WTC11 (cell line): Measurements from ENCODE around the gene DYNC1I1. TPM values are rescaled to one million over a fixed set of nuclear protein-coding genes. Genes with fewer than 3 reads are reported as not detected.

Source experiments
- ATAC-seq: fragments of 200-7000 bp; cut with Tn5 transposase; 2 replicates; pipeline ENCODE4 v1.10.0; 2021; ENCODE audit warnings: mild to moderate bottlenecking, moderate library complexity
- CTCF ChIA-PET: fragments of 300-600 bp; sonication (Branson Sonifier 250); formaldehyde crosslinking; loops from one replicate; lab custom pipeline; 2021; ENCODE audit warnings: antibody characterized with exemption; lab: Charles Lee
- POLR2A ChIA-PET: fragments of 350-600 bp; sonication (Branson Sonifier 250); formaldehyde crosslinking; loops from one replicate; lab custom pipeline; 2021; ENCODE audit warnings: antibody characterized with exemption; lab: Charles Lee
- DNase-seq: peaks from one replicate; pipeline ENCODE4 v3.0.0; 2021; ENCODE audit warnings: low spot score
- H3K27ac Mint-ChIP-seq: 2 replicates; pipeline ENCODE4 v1.8.0; 2021; ENCODE audit warnings: mixed read lengths
- H3K27me3 Mint-ChIP-seq: 2 replicates; pipeline ENCODE4 v1.8.0; 2021; ENCODE audit warnings: low read depth, mild to moderate bottlenecking, moderate library complexity, mixed read lengths
- H3K36me3 Mint-ChIP-seq: 2 replicates; pipeline ENCODE4 v1.8.0; 2021; ENCODE audit warnings: mixed read lengths
- H3K4me1 Mint-ChIP-seq: 2 replicates; pipeline ENCODE4 v1.8.0; 2022; ENCODE audit warnings: mixed read lengths
- H3K4me3 Mint-ChIP-seq: 2 replicates; pipeline ENCODE4 v1.8.0; 2021; ENCODE audit warnings: mild to moderate bottlenecking, moderate library complexity, mixed read lengths
- H3K9me3 Mint-ChIP-seq: 2 replicates; pipeline ENCODE4 v1.8.0; 2021; ENCODE audit warnings: mixed read lengths
- AR ChIP-seq: fragments of 250-450 bp; sonication (Bioruptor Pico); IDR thresholded peaks from 2 replicates; pipeline ENCODE4 v1.9.0; 2021; ENCODE audit warnings: mild to moderate bottlenecking
- ATF1 ChIP-seq: sonication (generic); formaldehyde crosslinking; IDR thresholded peaks from 2 replicates; pipeline ENCODE4 v1.8.1; 2023; ENCODE audit warnings: mild to moderate bottlenecking, moderate library complexity, missing genetic modification reagents
- EMX1 ChIP-seq: fragments of 250-450 bp; sonication (Bioruptor Pico); IDR thresholded peaks from 2 replicates; pipeline ENCODE4 v1.8.0; 2021; ENCODE audit warnings: mild to moderate bottlenecking
- MXD4 ChIP-seq: fragments of 250-450 bp; sonication (Bioruptor Pico); IDR thresholded peaks from 2 replicates; pipeline ENCODE4 v1.8.0; 2021; ENCODE audit warnings: mild to moderate bottlenecking, moderate library complexity, borderline replicate concordance
- MYBL2 ChIP-seq: sonication (generic); formaldehyde crosslinking; IDR thresholded peaks from 2 replicates; pipeline ENCODE4 v1.8.1; 2023; ENCODE audit warnings: mild to moderate bottlenecking, moderate library complexity, missing genetic modification reagents
- NFYB ChIP-seq: sonication (generic); formaldehyde crosslinking; conservative IDR thresholded peaks from 2 replicates; pipeline ENCODE4 v1.8.0; 2022; ENCODE audit warnings: low read depth, missing genetic modification reagents
- PRRX2 ChIP-seq: fragments of 250-450 bp; sonication (Bioruptor Pico); IDR thresholded peaks from 2 replicates; pipeline ENCODE4 v1.8.0; 2021; ENCODE audit warnings: mild to moderate bottlenecking
- SMAD4 ChIP-seq: sonication (generic); formaldehyde crosslinking; IDR thresholded peaks from 2 replicates; pipeline ENCODE4 v1.8.0; 2022; ENCODE audit warnings: mild to moderate bottlenecking, missing genetic modification reagents
- TEAD4 ChIP-seq: sonication (generic); formaldehyde crosslinking; IDR thresholded peaks from 2 replicates; pipeline ENCODE4 v1.8.0; 2022; ENCODE audit warnings: mild to moderate bottlenecking, missing genetic modification reagents
- TP53 ChIP-seq: sonication (generic); formaldehyde crosslinking; IDR thresholded peaks from 2 replicates; pipeline ENCODE4 v1.8.1; 2023; ENCODE audit warnings: mild to moderate bottlenecking, missing genetic modification reagents
- ZNF317 ChIP-seq: sonication (generic); formaldehyde crosslinking; IDR thresholded peaks from 2 replicates; pipeline ENCODE4 v1.8.1; 2023; ENCODE audit warnings: low read depth, mild to moderate bottlenecking, moderate library complexity, missing genetic modification reagents, borderline replicate concordance
- ZNF423 ChIP-seq: fragments of 250-450 bp; sonication (Bioruptor Pico); IDR thresholded peaks from 2 replicates; pipeline ENCODE4 v2.1.2; 2022; ENCODE audit warnings: mild to moderate bottlenecking, moderate library complexity
- total RNA-seq: library from RNA; stranded (reverse); gene quantifications from 3 replicates; pipeline ENCODE4 v1.2.3, GENCODE V29; 2021
- TF ChIP-seq, protein P1 (sequence below): sonication (generic); formaldehyde crosslinking; IDR thresholded peaks from 2 replicates; pipeline ENCODE4 v1.8.1; 2023; ENCODE audit warnings: mild to moderate bottlenecking, moderate library complexity, missing genetic modification reagents
- TF ChIP-seq, protein P2 (sequence below): sonication (generic); formaldehyde crosslinking; IDR thresholded peaks from 2 replicates; pipeline ENCODE4 v1.8.0; 2022; ENCODE audit warnings: mild to moderate bottlenecking, missing genetic modification reagents

The DYNC1I1 gene
- total RNA-seq, 1 experiment from 2014 or later: 2.8 TPM

DNA sequence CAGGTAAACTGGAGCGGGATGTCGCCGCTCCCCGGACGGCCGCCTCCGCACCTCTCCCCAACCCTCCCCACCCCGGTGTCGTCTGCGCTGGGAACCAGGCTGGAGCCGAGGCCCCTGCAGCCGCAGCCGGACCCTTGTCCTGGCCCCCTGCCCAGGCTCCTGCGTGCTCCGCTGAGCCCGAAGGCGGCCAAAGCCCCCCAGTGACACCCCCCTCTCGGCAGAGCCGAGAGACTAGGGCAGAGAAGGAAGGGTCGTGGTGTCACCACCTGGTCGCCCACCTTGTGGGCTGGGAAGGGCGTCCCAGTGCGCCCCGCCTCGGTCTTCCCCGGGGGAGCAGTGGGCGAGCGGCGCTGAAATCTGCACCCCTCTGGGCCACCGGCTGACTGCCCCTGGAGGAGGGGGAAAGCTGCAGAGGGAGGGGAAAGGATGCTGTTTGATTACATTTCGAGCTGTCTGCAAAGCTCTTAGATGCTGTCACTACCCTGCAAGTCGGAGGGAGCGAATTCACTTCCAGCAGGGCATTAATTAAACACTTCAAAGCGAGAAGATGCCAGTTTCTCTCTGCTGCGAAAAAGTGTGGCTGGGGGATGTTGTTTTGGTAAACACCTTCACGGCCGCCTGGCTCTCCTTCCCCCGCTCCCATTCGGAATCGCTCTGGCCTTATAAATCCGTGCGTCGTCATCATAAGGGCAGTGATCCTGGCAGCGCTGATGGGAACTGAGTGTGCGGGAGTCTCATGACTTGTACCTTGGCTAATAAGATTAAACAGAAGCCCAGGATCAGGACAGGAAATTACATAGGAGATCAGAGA lies 622 bp downstream of the DYNC1I1 start:
- TF ChIP-seq EMX1 (CRISPR knock-in tag) (no peak), AR (CRISPR knock-in tag) (no peak), TP53 (peak; percentile 55; the same call in 1 of the 2 replicates), ZNF423 (CRISPR knock-in tag) (0 out of 2 replicates have a peak, but pooled peaks have one; percentile 17)
- TF ChIP-seq, protein P1, sequence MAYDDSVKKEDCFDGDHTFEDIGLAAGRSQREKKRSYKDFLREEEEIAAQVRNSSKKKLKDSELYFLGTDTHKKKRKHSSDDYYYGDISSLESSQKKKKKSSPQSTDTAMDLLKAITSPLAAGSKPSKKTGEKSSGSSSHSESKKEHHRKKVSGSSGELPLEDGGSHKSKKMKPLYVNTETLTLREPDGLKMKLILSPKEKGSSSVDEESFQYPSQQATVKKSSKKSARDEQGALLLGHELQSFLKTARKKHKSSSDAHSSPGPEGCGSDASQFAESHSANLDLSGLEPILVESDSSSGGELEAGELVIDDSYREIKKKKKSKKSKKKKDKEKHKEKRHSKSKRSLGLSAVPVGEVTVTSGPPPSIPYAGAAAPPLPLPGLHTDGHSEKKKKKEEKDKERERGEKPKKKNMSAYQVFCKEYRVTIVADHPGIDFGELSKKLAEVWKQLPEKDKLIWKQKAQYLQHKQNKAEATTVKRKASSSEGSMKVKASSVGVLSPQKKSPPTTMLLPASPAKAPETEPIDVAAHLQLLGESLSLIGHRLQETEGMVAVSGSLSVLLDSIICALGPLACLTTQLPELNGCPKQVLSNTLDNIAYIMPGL (CRISPR knock-in tag): peak; percentile 6; the same call in 1 of the 2 replicates
- Mint-ChIP-seq H3K9me3 (no peaks in the 10 kb centered on the region), H3K27me3 (peaks cover 48% of the 10 kb centered on the region), H3K4me1 (peaks cover 19% of the 10 kb centered on the region), H3K4me3 (peak overlapping the region; percentile 62), H3K27ac (no peak overlapping the region), H3K36me3 (no peaks in the 10 kb centered on the region)
- ChIA-PET CTCF (interaction anchor here (0.9 to 2.4 kb wide), 5 partner anchors 47 to 98 kb away, joined by 3 to 11 read pairs (median 3); no protein-coding TSS in a partner anchor), POLR2A (no interaction called here)
- DNase-seq (peak; percentile 22), ATAC-seq (peak; percentile 50)

GRCh38 chr7:95776561-95777185 lies 4.3 kb downstream of the DYNC1I1 start:
- Mint-ChIP-seq H3K27me3 (peaks cover 33% of the 10 kb centered on the region), H3K27ac (no peak overlapping the region), H3K4me3 (no peak overlapping the region), H3K9me3 (no peaks in the 10 kb centered on the region), H3K4me1 (peaks cover 30% of the 10 kb centered on the region), H3K36me3 (no peaks in the 10 kb centered on the region)
- ChIA-PET CTCF (interaction anchor here (1.9 kb wide), 1 partner anchor 51 kb away, joined by 4 read pairs; no protein-coding TSS in a partner anchor), POLR2A (no interaction called here)
- TF ChIP-seq TP53 (no peak), SMAD4 (CRISPR knock-in tag) (no peak), ATF1 (CRISPR knock-in tag) (no peak), MYBL2 (CRISPR knock-in tag) (no peak), PRRX2 (CRISPR knock-in tag) (no peak), ZNF317 (CRISPR knock-in tag) (no peak), NFYB (CRISPR knock-in tag) (no peak), TEAD4 (CRISPR knock-in tag) (no peak)
- TF ChIP-seq, protein P2, sequence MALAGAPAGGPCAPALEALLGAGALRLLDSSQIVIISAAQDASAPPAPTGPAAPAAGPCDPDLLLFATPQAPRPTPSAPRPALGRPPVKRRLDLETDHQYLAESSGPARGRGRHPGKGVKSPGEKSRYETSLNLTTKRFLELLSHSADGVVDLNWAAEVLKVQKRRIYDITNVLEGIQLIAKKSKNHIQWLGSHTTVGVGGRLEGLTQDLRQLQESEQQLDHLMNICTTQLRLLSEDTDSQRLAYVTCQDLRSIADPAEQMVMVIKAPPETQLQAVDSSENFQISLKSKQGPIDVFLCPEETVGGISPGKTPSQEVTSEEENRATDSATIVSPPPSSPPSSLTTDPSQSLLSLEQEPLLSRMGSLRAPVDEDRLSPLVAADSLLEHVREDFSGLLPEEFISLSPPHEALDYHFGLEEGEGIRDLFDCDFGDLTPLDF: no peak
- DNase-seq (no peak), ATAC-seq (no peak)

GRCh38 chr7:95777269-95777668 lies 4.9 kb downstream of the DYNC1I1 start:
- ChIA-PET POLR2A (no interaction called here), CTCF (interaction anchor here (1.9 to 2.1 kb wide), 2 partner anchors 52 to 64 kb away, joined by 4 to 6 read pairs; no protein-coding TSS in a partner anchor)
- Mint-ChIP-seq H3K27me3 (peaks cover 27% of the 10 kb centered on the region), H3K27ac (no peak overlapping the region), H3K36me3 (peaks cover under 1% of the 10 kb centered on the region), H3K4me3 (no peak overlapping the region), H3K9me3 (peaks cover under 1% of the 10 kb centered on the region), H3K4me1 (peaks cover 32% of the 10 kb centered on the region)
- ATAC-seq: no peak
- TF ChIP-seq TP53 (no peak), MXD4 (CRISPR knock-in tag) (no peak), TEAD4 (CRISPR knock-in tag) (no peak)
- DNase-seq: no peak
